HepG2 (cell line): ENCODE results near the gene GALR3. TPM values are rescaled to one million over a fixed set of nuclear protein-coding genes. Genes with fewer than 3 reads are reported as not detected.

Experiments used
- DNMT3B ChIP-seq: conservative IDR thresholded peaks from 2 replicates; pipeline ENCODE4 v1.6.1; 2016; ENCODE audit warnings: missing biosample characterization, control low read depth
- GATAD1 ChIP-seq: IDR thresholded peaks from 2 replicates; pipeline ENCODE4 v1.6.1; 2016; ENCODE audit warnings: missing genetic modification reagents, missing compliant biosample characterization
- HDAC1 ChIP-seq: sonication (generic); formaldehyde crosslinking; IDR thresholded peaks from 2 replicates; pipeline ENCODE4 v1.5.1; 2020; ENCODE audit warnings: mild to moderate bottlenecking, missing genetic modification reagents
- NCOA2 ChIP-seq: sonication (generic); formaldehyde crosslinking; IDR thresholded peaks from 2 replicates; pipeline ENCODE4 v1.8.0; 2022; ENCODE audit warnings: inconsistent platforms
- SUZ12 ChIP-seq: fragments of 150-350 bp; IDR thresholded peaks from 2 replicates; pipeline ENCODE4 v1.6.1; 2014; ENCODE audit warnings: low read depth, low read length
- ZNF143 ChIP-seq: sonication (generic); formaldehyde crosslinking; IDR thresholded peaks from 2 replicates; pipeline ENCODE4 v1.4.0; 2020; ENCODE audit warnings: missing genetic modification reagents
- ZNF605 ChIP-seq: sonication (generic); formaldehyde crosslinking; IDR thresholded peaks from 2 replicates; pipeline ENCODE4 v1.8.0; 2022; ENCODE audit warnings: mild to moderate bottlenecking, missing genetic modification reagents
- polyA plus RNA-seq, 8 experiments: library from polyadenylated mRNA; depleted of rRNA in 3 of 8; stranded (reverse) in 7 of 8; unstranded in 1 of 8; fragments of >200 nt; fragmentation: Illumina TruSeq in 4 of 8; extraction: Trizol in 4 of 8; gene quantifications; 2 replicates each; pipeline versions ENCODE4 v1.2.1 to v1.2.3, GENCODE V29; 2011 to 2016; ENCODE audit warnings: low read depth in 4 of 8, missing spikeins in 1 of 8, mixed read lengths in 1 of 8; ENCODE audit not compliant: insufficient read depth in 1 of 8
- total RNA-seq, 5 experiments: library from RNA; depleted of rRNA; stranded (reverse); fragments of >200 nt; fragmentation: Illumina TruSeq; extraction: Trizol; gene quantifications; 2 replicates each; pipeline ENCODE4 v1.2.3, GENCODE V29; 2016; ENCODE audit warnings: low read depth in 1 of 5
- TF ChIP-seq, protein P1 (sequence below): sonication (generic); formaldehyde crosslinking; IDR thresholded peaks from 2 replicates; pipeline ENCODE4 v1.4.0; 2020; ENCODE audit warnings: mild to moderate bottlenecking, missing genetic modification reagents
- TF ChIP-seq, protein P2 (sequence below): sonication (generic); formaldehyde crosslinking; IDR thresholded peaks from 2 replicates; pipeline ENCODE4 v1.4.0; 2020; ENCODE audit warnings: mild to moderate bottlenecking, missing genetic modification reagents
- TF ChIP-seq, protein P3 (sequence below): IDR thresholded peaks from 2 replicates; pipeline ENCODE4 v1.6.1; 2016; ENCODE audit warnings: missing genetic modification reagents, missing compliant biosample characterization
- TF ChIP-seq, protein P4 (sequence below): sonication (generic); formaldehyde crosslinking; IDR thresholded peaks from 2 replicates; pipeline ENCODE4 v1.4.0; 2020; ENCODE audit warnings: missing genetic modification reagents
- TF ChIP-seq, protein P5 (sequence below): sonication (generic); formaldehyde crosslinking; IDR thresholded peaks from 2 replicates; pipeline ENCODE4 v1.5.0; 2020; ENCODE audit warnings: mild to moderate bottlenecking, missing genetic modification reagents
- TF ChIP-seq, protein P6 (sequence below): sonication (generic); formaldehyde crosslinking; IDR thresholded peaks from 2 replicates; pipeline ENCODE4 v1.5.1; 2020; ENCODE audit warnings: mild to moderate bottlenecking, missing genetic modification reagents, moderate library complexity

The GALR3 gene
- total and polyA plus RNA-seq, 2 of the 13 experiments (the other 11 are each of a cell fraction or from before 2014, with no cell fraction given): 0.13 TPM; not detected in 1

DNA sequence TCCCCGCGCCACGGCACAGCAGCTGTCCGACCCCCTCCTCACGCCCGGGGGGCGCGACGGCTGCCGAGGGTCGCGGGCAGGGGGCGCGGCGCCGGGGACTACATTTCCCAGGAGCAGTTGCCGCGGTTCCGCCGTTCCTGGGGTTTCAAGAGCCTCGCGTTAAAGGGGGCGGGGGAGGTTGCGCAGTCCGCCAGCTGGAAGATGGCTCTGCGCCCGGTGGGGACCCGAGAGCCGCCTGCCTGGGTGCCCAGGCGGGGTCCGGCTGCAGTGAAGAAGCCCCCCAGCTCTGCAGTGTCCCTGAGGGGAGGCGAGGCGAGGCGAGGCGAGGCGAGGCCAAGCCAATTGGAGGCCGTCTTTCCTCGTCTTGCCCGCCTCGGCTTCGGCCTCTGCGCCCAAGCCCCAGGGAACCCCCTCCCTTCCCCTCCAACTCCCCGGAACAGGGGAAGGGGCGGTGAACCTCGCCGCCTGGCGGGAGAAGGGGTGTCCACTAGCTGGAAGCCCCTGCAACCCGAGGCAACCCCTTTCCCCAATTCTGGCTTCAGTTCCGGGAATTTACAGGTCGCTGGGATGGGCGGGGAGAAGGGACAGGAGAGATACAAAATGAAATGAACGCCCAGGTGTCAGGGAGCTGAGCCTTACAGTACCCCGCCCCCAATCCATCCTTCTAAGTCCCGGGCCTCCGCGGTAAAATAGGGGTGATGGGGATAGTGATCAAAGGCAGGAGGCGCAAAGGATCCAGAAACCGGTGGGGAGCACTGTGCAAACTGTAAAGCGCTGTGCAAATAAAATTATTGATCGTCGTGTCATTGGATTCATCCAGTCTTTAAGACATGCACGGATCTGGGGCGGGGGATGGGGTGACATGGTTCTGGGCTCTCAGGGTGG lies 20.6 kb upstream of the GALR3 start (continued):
- TF ChIP-seq, protein P1, sequence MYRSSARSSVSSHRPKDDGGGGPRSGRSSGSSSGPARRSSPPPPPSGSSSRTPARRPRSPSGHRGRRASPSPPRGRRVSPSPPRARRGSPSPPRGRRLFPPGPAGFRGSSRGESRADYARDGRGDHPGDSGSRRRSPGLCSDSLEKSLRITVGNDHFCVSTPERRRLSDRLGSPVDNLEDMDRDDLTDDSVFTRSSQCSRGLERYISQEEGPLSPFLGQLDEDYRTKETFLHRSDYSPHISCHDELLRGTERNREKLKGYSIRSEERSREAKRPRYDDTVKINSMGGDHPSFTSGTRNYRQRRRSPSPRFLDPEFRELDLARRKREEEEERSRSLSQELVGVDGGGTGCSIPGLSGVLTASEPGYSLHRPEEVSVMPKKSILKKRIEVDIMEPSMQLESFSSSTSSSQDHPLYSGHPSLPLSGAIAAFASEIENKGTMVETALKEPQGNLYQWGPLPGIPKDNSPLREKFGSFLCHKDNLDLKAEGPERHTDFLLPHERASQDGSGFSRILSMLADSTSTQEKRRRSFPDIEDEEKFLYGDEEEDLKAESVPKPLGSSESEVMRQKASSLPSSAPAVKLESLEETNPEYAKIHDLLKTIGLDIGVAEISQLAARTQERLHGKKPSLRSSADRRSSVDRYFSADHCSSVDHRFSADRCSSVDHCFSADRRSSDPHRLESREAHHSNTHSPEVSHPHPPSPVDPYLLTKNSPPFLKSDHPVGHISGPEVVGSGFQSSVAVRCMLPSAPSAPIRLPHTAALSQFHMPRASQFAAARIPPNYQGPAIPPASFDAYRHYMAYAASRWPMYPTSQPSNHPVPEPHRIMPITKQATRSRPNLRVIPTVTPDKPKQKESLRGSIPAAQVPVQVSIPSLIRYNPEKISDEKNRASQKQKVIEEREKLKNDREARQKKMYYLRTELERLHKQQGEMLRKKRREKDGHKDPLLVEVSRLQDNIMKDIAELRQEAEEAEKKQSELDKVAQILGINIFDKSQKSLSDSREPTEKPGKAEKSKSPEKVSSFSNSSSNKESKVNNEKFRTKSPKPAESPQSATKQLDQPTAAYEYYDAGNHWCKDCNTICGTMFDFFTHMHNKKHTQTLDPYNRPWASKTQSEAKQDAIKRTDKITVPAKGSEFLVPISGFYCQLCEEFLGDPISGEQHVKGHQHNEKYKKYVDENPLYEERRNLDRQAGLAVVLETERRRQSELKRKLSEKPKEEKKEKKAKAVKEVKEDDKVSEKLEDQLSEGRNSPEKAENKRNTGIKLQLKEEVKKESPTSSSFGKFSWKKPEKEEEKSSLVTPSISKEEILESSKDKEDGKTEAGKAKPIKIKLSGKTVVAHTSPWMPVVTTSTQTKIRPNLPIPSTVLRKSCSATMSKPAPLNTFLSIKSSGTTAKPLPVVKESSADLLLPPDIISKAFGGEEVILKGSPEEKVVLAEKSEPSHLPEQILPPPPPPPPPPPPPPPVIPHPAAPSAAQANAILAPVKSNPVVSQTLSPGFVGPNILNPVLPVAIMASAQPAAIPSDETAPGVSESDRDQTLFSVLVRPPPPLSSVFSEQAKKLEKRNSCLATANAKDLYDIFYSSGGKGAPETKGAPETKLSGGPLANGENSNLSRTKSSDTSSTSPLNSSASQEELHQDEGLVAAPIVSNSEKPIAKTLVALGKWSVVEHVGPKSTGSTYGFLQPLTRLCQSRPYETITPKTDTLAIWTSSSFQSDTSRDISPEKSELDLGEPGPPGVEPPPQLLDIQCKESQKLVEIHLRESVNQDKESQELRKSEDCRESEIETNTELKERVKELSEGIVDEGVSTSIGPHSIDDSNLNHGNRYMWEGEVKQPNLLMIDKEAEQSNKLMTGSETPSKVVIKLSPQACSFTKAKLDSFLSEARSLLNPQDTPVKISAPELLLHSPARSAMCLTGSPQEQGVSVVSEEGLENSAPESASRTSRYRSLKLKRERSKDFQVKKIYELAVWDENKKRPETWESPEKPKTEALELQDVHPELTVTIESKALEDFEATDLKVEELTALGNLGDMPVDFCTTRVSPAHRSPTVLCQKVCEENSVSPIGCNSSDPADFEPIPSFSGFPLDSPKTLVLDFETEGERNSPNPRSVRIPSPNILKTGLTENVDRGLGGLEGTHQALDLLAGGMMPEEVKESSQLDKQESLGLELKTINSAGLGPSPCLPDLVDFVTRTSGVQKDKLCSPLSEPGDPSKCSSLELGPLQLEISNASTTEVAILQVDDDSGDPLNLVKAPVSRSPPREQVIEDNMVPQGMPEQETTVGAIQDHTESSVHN (CRISPR knock-in tag): peak; percentile 16; the same call in 1 of the 2 replicates
- TF ChIP-seq SUZ12 (peak; percentile 36; the same call in 1 of the 2 replicates), ZNF605 (CRISPR knock-in tag) (no peak; the same call in 1 of the 2 replicates), HDAC1 (peak; percentile 51; the same call in 1 of the 2 replicates), ZNF143 (CRISPR knock-in tag) (peak; percentile 90), DNMT3B (CRISPR knock-in tag) (no peak; the same call in 1 of the 2 replicates), GATAD1 (CRISPR knock-in tag) (peak; percentile 12), NCOA2 (CRISPR knock-in tag) (peak; percentile 10; the same call in 1 of the 2 replicates)
- TF ChIP-seq, protein P2, sequence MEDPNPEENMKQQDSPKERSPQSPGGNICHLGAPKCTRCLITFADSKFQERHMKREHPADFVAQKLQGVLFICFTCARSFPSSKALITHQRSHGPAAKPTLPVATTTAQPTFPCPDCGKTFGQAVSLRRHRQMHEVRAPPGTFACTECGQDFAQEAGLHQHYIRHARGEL (CRISPR knock-in tag): peak; percentile 34; the same call in 1 of the 2 replicates
- TF ChIP-seq, protein P3, sequence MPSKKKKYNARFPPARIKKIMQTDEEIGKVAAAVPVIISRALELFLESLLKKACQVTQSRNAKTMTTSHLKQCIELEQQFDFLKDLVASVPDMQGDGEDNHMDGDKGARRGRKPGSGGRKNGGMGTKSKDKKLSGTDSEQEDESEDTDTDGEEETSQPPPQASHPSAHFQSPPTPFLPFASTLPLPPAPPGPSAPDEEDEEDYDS: 0 out of 2 replicates have a peak, but pooled peaks have one; percentile 14
- TF ChIP-seq, protein P4, sequence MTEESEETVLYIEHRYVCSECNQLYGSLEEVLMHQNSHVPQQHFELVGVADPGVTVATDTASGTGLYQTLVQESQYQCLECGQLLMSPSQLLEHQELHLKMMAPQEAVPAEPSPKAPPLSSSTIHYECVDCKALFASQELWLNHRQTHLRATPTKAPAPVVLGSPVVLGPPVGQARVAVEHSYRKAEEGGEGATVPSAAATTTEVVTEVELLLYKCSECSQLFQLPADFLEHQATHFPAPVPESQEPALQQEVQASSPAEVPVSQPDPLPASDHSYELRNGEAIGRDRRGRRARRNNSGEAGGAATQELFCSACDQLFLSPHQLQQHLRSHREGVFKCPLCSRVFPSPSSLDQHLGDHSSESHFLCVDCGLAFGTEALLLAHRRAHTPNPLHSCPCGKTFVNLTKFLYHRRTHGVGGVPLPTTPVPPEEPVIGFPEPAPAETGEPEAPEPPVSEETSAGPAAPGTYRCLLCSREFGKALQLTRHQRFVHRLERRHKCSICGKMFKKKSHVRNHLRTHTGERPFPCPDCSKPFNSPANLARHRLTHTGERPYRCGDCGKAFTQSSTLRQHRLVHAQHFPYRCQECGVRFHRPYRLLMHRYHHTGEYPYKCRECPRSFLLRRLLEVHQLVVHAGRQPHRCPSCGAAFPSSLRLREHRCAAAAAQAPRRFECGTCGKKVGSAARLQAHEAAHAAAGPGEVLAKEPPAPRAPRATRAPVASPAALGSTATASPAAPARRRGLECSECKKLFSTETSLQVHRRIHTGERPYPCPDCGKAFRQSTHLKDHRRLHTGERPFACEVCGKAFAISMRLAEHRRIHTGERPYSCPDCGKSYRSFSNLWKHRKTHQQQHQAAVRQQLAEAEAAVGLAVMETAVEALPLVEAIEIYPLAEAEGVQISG (CRISPR knock-in tag): peak; percentile 74
- TF ChIP-seq, protein P5, sequence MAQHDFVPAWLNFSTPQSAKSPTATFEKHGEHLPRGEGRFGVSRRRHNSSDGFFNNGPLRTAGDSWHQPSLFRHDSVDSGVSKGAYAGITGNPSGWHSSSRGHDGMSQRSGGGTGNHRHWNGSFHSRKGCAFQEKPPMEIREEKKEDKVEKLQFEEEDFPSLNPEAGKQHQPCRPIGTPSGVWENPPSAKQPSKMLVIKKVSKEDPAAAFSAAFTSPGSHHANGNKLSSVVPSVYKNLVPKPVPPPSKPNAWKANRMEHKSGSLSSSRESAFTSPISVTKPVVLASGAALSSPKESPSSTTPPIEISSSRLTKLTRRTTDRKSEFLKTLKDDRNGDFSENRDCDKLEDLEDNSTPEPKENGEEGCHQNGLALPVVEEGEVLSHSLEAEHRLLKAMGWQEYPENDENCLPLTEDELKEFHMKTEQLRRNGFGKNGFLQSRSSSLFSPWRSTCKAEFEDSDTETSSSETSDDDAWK (CRISPR knock-in tag): no peak
- TF ChIP-seq, protein P6, sequence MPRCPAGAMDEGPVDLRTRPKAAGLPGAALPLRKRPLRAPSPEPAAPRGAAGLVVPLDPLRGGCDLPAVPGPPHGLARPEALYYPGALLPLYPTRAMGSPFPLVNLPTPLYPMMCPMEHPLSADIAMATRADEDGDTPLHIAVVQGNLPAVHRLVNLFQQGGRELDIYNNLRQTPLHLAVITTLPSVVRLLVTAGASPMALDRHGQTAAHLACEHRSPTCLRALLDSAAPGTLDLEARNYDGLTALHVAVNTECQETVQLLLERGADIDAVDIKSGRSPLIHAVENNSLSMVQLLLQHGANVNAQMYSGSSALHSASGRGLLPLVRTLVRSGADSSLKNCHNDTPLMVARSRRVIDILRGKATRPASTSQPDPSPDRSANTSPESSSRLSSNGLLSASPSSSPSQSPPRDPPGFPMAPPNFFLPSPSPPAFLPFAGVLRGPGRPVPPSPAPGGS (CRISPR knock-in tag): no peak
